ENCODE results near the gene PHF23. TPM values are rescaled to one million over a fixed set of nuclear protein-coding genes. Genes with fewer than 3 reads are reported as not detected.

PHF23 gene
- total and polyA plus RNA-seq, 2 of the 4 experiments (the other 2 are of a cell fraction) = 44.8 to 58.5 TPM

DNA sequence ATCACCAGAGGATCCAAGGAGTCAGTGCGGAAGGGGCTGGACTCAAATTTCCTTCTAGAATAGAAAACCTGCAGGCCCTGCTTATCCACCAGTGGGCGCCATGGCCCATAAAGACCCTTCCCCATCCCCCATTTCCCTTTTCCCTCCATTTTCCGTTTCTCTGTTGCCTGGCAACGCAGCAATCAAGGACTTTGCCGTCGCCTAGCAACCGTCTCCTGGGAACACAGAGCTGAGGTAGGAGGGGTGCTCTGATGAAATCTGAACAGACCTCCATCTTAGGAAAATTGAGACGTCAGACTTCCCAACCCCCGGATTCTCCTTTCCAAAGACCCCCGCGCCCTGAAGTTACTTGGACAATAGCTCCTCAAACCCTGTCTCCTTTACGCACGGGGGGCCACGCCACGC lies 25.4 kb downstream of the PHF23 start:
- H4K8ac ChIP-seq (ENCODE audit: low read depth in 2 of 2, low read length in 2 of 2) = no peak overlapping the region; a peak in 1 of 4 replicates
- H3K56ac ChIP-seq (ENCODE audit: extremely low read depth, insufficient read depth, low read length) = no peak overlapping the region
- H3K4me2 ChIP-seq (ENCODE audit: low read depth, low read length) = peak overlapping the region; percentile 88
- peak; percentile 73 for DNase-seq
- intact Hi-C loops (cut with micrococcal nuclease) (no loop called here), dilution Hi-C loops (cut with HindIII; ENCODE audit: low sequenced_read_pairs, unreplicated experiment) (no loop called here), in situ Hi-C loops (cut with MboI; ENCODE audit: low sequenced_read_pairs) (no loop called here)
- peak overlapping the region; percentile 52 for H2AK9ac ChIP-seq (replicated peaks; ENCODE audit: low read depth, low read length, poor library complexity)
- CTCF ChIA-PET = interaction anchor here (1.1 kb wide), 1 partner anchor 169 kb away, joined by 6 read pairs; no protein-coding TSS in a partner anchor
- H3K18ac ChIP-seq (ENCODE audit: low read depth, low read length) = no peak overlapping the region
- no peaks in the 10 kb centered on the region for H3K36me3 ChIP-seq (ENCODE audit: control insufficient read depth, insufficient read depth, low read length)
- no peak overlapping the region for H2BK20ac ChIP-seq (ENCODE audit: low read depth, low read length)
- peak overlapping the region; percentile 8; the same call in 1 of the 2 replicates for H3K23ac ChIP-seq (ENCODE audit: low read depth, low read length)
- H3K4me1 ChIP-seq (ENCODE audit: control insufficient read depth, insufficient read depth, low read length) = peaks cover 17% of the 10 kb centered on the region
- H3K27ac ChIP-seq (ENCODE audit: insufficient read depth, low read length) = no peak overlapping the region
- peaks cover 4 to 79% of the 10 kb centered on the region in 2 experiments; a peak in 3 of 4 replicates for H3K79me1 ChIP-seq (ENCODE audit: low read depth in 1 of 2, low read length in 2 of 2)
- no peak overlapping the region for H2BK5ac ChIP-seq (ENCODE audit: low read depth, low read length, poor library complexity, severe bottlenecking)
- no peak for ATAC-seq (ENCODE audit: low read depth)
- H2BK120ac ChIP-seq (ENCODE audit: low read depth, low read length) = no peak overlapping the region
- H2BK15ac ChIP-seq (ENCODE audit: low read depth, low read length) = no peak overlapping the region
- H3K4ac ChIP-seq (ENCODE audit: low read depth, low read length) = 0 out of 2 replicates have a peak overlapping the region, but pooled peaks have one; percentile 12
- TF ChIP-seq MAFK (IDR thresholded peaks at IDR 0.05; ENCODE audit: low read depth, low read length) (no peak), NFE2L2 (IDR thresholded peaks at IDR 0.05; ENCODE audit: low read depth, low read length) (no peak), CEBPB (IDR thresholded peaks at IDR 0.05; ENCODE audit: low read depth, low read length) (peak; percentile 71), MXI1 (IDR thresholded peaks at IDR 0.05; ENCODE audit: borderline replicate concordance, low read depth, low read length) (no peak), CHD1 (IDR thresholded peaks at IDR 0.05; ENCODE audit: low read depth, low read length) (0 out of 2 replicates have a peak, but pooled peaks have one; percentile 17), FOS (IDR thresholded peaks at IDR 0.05; ENCODE audit: low read depth, low read length) (no peak), RAD21 (IDR thresholded peaks at IDR 0.05; ENCODE audit: low read length) (peak; percentile 29; the same call in 1 of the 2 replicates), SMC3 (IDR thresholded peaks at IDR 0.05; ENCODE audit: low read depth, low read length) (peak; percentile 44)
- TF ChIP-seq, protein P1, sequence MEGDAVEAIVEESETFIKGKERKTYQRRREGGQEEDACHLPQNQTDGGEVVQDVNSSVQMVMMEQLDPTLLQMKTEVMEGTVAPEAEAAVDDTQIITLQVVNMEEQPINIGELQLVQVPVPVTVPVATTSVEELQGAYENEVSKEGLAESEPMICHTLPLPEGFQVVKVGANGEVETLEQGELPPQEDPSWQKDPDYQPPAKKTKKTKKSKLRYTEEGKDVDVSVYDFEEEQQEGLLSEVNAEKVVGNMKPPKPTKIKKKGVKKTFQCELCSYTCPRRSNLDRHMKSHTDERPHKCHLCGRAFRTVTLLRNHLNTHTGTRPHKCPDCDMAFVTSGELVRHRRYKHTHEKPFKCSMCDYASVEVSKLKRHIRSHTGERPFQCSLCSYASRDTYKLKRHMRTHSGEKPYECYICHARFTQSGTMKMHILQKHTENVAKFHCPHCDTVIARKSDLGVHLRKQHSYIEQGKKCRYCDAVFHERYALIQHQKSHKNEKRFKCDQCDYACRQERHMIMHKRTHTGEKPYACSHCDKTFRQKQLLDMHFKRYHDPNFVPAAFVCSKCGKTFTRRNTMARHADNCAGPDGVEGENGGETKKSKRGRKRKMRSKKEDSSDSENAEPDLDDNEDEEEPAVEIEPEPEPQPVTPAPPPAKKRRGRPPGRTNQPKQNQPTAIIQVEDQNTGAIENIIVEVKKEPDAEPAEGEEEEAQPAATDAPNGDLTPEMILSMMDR (conservative IDR thresholded peaks at IDR 0.05; ENCODE audit: low read depth, low read length) = peak; percentile 45
- TF ChIP-seq, protein P2, sequence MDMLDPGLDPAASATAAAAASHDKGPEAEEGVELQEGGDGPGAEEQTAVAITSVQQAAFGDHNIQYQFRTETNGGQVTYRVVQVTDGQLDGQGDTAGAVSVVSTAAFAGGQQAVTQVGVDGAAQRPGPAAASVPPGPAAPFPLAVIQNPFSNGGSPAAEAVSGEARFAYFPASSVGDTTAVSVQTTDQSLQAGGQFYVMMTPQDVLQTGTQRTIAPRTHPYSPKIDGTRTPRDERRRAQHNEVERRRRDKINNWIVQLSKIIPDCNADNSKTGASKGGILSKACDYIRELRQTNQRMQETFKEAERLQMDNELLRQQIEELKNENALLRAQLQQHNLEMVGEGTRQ (IDR thresholded peaks at IDR 0.05; ENCODE audit: low read depth, low read length) = no peak
- H2AK5ac ChIP-seq (ENCODE audit: low read depth, low read length) = peak overlapping the region; percentile 63; the same call in 1 of the 2 replicates
- peak overlapping the region; percentile 40 for H3K4me3 ChIP-seq (ENCODE audit: insufficient read depth, low read depth, low read length)
- peak overlapping the region; percentile 73 for H2AFZ ChIP-seq (replicated peaks; ENCODE audit: low read length, poor library complexity)
- no peak overlapping the region for H4K5ac ChIP-seq (ENCODE audit: low read depth, low read length)
- BruUV-seq (replicated peaks) = no TSS peak
- WGBS, 2 experiments (ENCODE audit: extremely low coverage in 2 of 2, insufficient read length in 1 of 2) = 4% methylated on average over 4 of the region's 15 CpGs; no CpG with 5 or more reads in 1 of the 2 experiments
- H4K20me1 ChIP-seq (ENCODE audit: insufficient read depth, low read length) = peaks cover 68% of the 10 kb centered on the region
- no peak overlapping the region for H3K9ac ChIP-seq (ENCODE audit: low read depth, low read length)
- H3K9me3 ChIP-seq (ENCODE audit: control insufficient read depth, insufficient read depth, low read length) = no peaks in the 10 kb centered on the region
- no peaks in the 10 kb centered on the region for H3K27me3 ChIP-seq (ENCODE audit: control insufficient read depth, insufficient read depth, low read length)
- POLR2A ChIA-PET (ENCODE audit: unreplicated experiment) = interaction anchor here (1.1 kb wide), 1 partner anchor 10 kb away, joined by 3 read pairs; no protein-coding TSS in a partner anchor
- peaks cover 15% of the 10 kb centered on the region for H3K9me1 ChIP-seq (ENCODE audit: insufficient read depth, low read length)
- H3K14ac ChIP-seq (replicated peaks; ENCODE audit: low read depth, low read length) = no peak overlapping the region
- H4K91ac ChIP-seq (ENCODE audit: insufficient read depth, low read depth, low read length) = no peak overlapping the region

Measured in IMR-90 (cell line).